Measurements from ENCODE around the gene RSPRY1. TPM values are rescaled to one million over a fixed set of nuclear protein-coding genes. Genes with fewer than 3 reads are reported as not detected.

The RSPRY1 gene
- 10 to 100 TPM; 17.0 to 17.2 TPM for total RNA-seq

DNA sequence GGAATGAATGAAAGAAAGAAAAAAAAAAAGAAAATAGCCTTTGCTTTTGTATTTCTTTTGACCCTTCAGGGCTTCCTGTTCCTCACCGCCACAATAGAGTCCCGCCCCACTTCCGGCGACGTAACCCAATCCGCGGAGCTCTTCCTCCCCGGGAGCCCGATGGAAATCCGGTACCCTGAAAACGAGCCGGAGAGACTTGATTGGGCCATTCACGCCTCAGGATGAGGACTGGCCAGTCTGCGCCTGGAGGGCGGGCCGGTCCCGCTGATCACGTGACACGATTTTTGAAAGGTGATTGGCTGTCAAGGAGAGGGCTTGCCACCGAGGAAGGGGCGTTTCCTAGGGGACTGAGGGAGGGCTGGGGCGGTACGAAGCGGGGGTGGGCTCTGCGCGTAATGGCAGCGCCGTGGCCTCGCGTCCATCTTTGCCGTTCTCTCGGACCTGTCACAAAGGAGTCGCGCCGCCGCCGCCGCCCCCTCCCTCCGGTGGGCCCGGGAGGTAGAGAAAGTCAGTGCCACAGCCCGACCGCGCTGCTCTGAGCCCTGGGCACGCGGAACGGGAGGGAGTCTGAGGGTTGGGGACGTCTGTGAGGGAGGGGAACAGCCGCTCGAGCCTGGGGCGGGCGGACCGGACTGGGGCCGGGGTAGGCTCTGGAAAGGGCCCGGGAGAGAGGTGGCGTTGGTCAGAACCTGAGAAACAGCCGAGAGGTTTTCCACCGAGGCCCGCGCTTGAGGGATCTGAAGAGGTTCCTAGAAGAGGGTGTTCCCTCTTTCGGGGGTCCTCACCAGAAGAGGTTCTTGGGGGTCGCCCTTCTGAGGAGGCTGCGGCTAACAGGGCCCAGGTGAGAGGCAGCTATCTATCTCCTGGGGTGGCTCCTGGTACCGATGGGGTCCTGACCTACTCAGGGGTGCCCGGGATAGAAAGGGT is at the start of gene RSPRY1, which contains the start of gene PSME3IP1:
Gene RSPRY1 (plus strand): TSS at position 385 of the 927 bp plus-strand sequence. CDS start 18,330 bp downstream, outside the sequence.
Gene PSME3IP1 (minus strand): TSS at position 95 of the 927 bp plus-strand sequence. CDS start 12,185 bp downstream, outside the sequence.
- Histone ChIP-seq H3K9me3 (no peaks in the 10 kb centered on the region), H3K27ac (peak within 1 kb of the TSS; percentile 93 to 97), H3K4me3 (peak within 1 kb of the TSS; percentile 87 to 95), H3K27me3 (no peaks in the 10 kb centered on the region), H3K36me3 (no peaks in the 10 kb centered on the region), H3K4me1 (peaks cover 0 to 33% of the 10 kb centered on the region in 2 donors)
- peak; percentile 99 for DNase-seq (ENCODE audit: low spot score)
- TF ChIP-seq, protein P1, sequence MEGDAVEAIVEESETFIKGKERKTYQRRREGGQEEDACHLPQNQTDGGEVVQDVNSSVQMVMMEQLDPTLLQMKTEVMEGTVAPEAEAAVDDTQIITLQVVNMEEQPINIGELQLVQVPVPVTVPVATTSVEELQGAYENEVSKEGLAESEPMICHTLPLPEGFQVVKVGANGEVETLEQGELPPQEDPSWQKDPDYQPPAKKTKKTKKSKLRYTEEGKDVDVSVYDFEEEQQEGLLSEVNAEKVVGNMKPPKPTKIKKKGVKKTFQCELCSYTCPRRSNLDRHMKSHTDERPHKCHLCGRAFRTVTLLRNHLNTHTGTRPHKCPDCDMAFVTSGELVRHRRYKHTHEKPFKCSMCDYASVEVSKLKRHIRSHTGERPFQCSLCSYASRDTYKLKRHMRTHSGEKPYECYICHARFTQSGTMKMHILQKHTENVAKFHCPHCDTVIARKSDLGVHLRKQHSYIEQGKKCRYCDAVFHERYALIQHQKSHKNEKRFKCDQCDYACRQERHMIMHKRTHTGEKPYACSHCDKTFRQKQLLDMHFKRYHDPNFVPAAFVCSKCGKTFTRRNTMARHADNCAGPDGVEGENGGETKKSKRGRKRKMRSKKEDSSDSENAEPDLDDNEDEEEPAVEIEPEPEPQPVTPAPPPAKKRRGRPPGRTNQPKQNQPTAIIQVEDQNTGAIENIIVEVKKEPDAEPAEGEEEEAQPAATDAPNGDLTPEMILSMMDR (IDR thresholded peaks at IDR 0.05): no peak

DNA sequence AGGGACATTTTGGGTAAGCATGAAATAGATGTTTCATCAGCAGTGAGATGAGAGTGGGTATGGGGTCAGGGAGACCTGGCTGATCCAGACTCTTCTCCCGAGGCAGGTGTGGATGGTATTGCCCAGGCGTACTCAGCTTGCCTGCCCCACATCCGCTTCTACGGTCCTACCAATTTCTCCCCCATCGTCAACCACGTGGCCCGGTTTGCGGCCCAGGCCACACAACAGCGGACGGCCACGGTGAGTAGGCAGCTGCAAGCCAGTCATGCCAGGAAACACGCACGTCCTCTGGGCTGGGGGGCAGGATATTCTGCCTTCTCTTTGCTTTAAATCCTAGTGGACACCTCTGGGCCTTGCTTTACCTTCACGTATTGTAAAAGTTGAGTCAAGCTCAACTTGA is 49.1 kb upstream of the RSPRY1 start:
- no peak overlapping the region for H3K4me3 ChIP-seq
- no peaks in the 10 kb centered on the region for H3K27me3 ChIP-seq
- no peaks in the 10 kb centered on the region for H3K36me3 ChIP-seq
- no peaks in the 10 kb centered on the region for H3K9me3 ChIP-seq
- peaks cover 0 to 16% of the 10 kb centered on the region in 2 donors for H3K4me1 ChIP-seq
- H3K27ac ChIP-seq: no peak overlapping the region
- no peak for DNase-seq (ENCODE audit: low spot score)
- TF ChIP-seq, protein P1 (IDR thresholded peaks at IDR 0.05): no peak

DNA sequence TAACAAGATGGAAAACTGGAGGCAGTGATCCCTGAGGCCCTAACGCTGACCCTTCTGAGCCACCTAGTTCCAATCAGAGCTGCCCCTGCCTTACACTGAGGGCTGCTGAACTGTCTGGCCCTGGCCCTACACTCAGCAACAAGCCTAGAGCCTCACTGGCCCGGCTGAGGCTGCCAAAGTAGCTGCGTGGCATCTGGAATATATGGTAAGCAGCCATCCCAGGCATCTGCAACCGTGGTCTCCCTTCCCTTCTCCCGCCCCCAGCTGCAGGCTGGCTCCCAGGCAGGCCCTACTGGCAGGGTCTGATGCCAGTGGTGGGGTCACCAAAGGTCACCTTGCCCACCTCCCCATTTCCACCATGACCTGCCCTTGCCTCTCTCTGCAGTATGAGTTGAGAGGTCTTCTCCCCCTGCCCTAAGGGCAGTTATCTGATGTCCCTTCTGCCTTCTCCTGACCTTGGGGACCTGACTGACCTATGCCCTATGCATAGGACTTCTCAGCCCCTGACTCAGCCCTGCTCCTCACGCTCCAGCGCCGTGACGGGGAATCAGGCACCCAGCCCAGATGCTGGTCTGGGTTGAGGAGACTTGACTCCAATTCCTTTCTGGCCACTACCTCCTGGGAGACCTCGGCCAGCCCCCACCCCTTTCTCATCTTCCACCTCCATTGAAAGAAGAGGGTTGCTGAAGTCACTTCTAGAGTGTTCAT is 48.4 kb upstream of the RSPRY1 start:
- H3K36me3 ChIP-seq: no peaks in the 10 kb centered on the region
- no peak overlapping the region for H3K27ac ChIP-seq
- no peak for DNase-seq (ENCODE audit: low spot score)
- H3K4me1 ChIP-seq: peaks cover 0 to 22% of the 10 kb centered on the region in 2 donors
- no peaks in the 10 kb centered on the region for H3K9me3 ChIP-seq
- no peak overlapping the region for H3K4me3 ChIP-seq
- no peaks in the 10 kb centered on the region for H3K27me3 ChIP-seq
- TF ChIP-seq, protein P1 (IDR thresholded peaks at IDR 0.05): no peak

DNA sequence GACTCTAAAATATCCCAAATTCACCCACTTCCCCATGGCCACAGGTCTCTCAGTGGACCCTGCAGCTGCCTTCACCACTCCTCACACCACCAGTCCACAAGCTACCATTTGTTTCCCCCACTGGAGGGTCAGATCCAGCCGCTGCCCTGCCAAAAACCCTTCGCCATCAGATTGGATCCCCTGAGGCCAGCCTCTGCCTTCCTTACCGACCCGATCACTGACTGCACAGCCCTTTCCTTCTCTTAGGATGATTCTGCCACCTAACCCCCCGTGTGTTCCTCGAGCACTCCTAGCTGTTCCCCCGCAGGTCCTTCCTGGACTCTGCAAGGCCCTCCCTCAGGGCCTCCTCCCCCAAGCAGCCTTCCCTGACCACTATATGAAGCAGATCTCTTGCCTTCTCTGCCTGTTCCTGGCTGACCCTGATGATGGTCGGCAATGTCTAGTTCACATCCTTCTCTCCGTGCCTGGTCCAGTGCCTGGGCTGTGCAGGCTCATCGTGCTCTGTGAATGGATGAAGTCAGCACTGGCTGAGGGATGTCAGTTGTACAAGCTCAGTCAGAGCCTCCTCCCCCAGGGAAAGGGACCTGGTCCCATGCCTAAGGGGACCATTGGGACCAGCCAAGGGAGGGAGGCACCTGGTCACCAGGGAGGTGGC is 47.7 kb upstream of the RSPRY1 start:
- Histone ChIP-seq H3K27me3 (no peaks in the 10 kb centered on the region), H3K4me3 (no peak overlapping the region), H3K36me3 (no peaks in the 10 kb centered on the region), H3K27ac (no peak overlapping the region), H3K9me3 (no peaks in the 10 kb centered on the region), H3K4me1 (peaks cover 0 to 27% of the 10 kb centered on the region in 2 donors)
- no peak for DNase-seq (ENCODE audit: low spot score)
- TF ChIP-seq, protein P1 (IDR thresholded peaks at IDR 0.05): no peak

DNA sequence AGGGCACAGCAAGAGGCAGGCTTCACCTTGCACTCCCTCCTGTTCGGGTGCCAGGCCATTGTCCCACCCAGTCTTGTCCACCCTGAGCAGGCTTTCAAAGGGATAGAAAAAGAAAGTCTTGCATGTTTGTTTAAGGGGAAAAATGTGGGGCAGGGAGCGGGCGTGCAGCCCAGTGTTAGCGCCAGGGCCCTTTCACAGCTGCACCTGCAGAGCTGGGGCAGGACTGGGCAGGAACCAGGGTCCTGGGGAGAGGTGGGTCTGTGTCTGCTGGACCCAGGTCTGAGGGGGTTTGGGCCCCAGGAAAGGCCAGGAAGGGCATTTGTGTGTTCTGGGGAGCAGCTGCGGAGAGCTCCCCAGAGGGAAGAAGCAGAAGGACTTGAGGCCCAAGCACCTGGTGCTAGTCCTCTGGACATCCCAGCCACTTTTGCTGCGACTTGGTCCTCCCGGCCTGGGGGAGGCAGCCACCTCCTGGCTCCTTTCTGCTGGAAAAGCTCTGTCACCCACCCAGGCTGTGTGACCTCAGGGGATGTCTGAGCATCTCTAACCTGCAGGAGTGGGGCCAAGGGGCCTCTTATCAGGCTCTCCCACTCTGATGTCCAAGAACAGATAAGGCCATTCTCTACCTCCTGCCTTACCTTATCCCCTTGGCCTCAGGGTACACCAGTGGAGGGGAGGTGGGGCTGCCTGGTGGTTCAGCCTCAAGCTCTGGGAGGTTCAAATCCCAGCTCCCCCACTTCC is 45.0 kb upstream of the RSPRY1 start:
- H3K9me3 ChIP-seq: no peaks in the 10 kb centered on the region
- H3K27me3 ChIP-seq: no peaks in the 10 kb centered on the region
- H3K4me3 ChIP-seq: no peak overlapping the region
- H3K36me3 ChIP-seq: no peaks in the 10 kb centered on the region
- peaks cover 0 to 52% of the 10 kb centered on the region in 2 donors for H3K4me1 ChIP-seq
- TF ChIP-seq, protein P1 (IDR thresholded peaks at IDR 0.05): no peak
- no peak for DNase-seq (ENCODE audit: low spot score)
- no peak overlapping the region for H3K27ac ChIP-seq

All from right atrium auricular region (tissue), 2 donors.